SHP77 treated with DMSO at 0.1 percent for 48 hours (cell line): ENCODE results near the gene IGFBPL1.

Experiments
- DNase-seq: peaks from one replicate; lab custom pipeline; 2025; lab: John Stamatoyannopoulos, UW

Gene IGFBPL1

GRCh38 chr9:38395653-38396370 is 28.4 kb downstream of the IGFBPL1 start:
- DNase-seq = no peak

GRCh38 chr9:38394416-38394815 is 29.8 kb downstream of the IGFBPL1 start:
- no peak for DNase-seq

GRCh38 chr9:38393128-38393796 is 31.0 kb downstream of the IGFBPL1 start:
- DNase-seq = no peak

GRCh38 chr9:38392235-38393127 is 31.8 kb downstream of the IGFBPL1 start, which contains the start of gene ALDH1B1:
Gene ALDH1B1, plus strand, starts transcription at chr9:38392702. Its CDS starts 3,047 bp downstream, at chr9:38395749.
- peak; percentile 12 for DNase-seq

- DNase-seq = no peak
Observed at GRCh38 chr9:38391278-38392118, 32.8 kb downstream of the IGFBPL1 start.

- DNase-seq = no peak
Observed at GRCh38 chr9:38390851-38391250, 33.4 kb downstream of the IGFBPL1 start.

- DNase-seq = no peak
Observed at GRCh38 chr9:38390442-38390841, 33.8 kb downstream of the IGFBPL1 start.

- DNase-seq = no peak
Observed at GRCh38 chr9:38389313-38389712, 34.9 kb downstream of the IGFBPL1 start.

GRCh38 chr9:38388283-38389223 is 35.7 kb downstream of the IGFBPL1 start:
- DNase-seq = no peak

- no peak for DNase-seq
Observed at GRCh38 chr9:38387751-38388150, 36.5 kb downstream of the IGFBPL1 start.

- DNase-seq = no peak
Observed at GRCh38 chr9:38387066-38387465, 37.2 kb downstream of the IGFBPL1 start.

- DNase-seq = no peak
Observed at GRCh38 chr9:38386319-38386895, 37.8 kb downstream of the IGFBPL1 start.

GRCh38 chr9:38385896-38386295 is 38.4 kb downstream of the IGFBPL1 start:
- no peak for DNase-seq

GRCh38 chr9:38384990-38385848 is 39.0 kb downstream of the IGFBPL1 start:
- DNase-seq = no peak

- DNase-seq = no peak
Observed at GRCh38 chr9:38382141-38382540, 42.1 kb downstream of the IGFBPL1 start.

GRCh38 chr9:38380872-38381534 is 43.3 kb downstream of the IGFBPL1 start:
- no peak for DNase-seq

GRCh38 chr9:38380230-38380871 is 43.9 kb downstream of the IGFBPL1 start:
- no peak for DNase-seq
